Astrocyte of the spinal cord (primary cell): ENCODE results near the gene ZNF836.

Source experiments
- DNase-seq: peaks from one replicate; pipeline ENCODE4 v3.0.0; 2011; ENCODE audit warnings: low read depth, low spot score
- H3K4me3 ChIP-seq: 2 replicates; pipeline ENCODE4 v1.5.1; 2011; ENCODE audit warnings: low read depth, mild to moderate bottlenecking, low read length, moderate library complexity
- in situ Hi-C: cut with HindIII; loops from 2 replicates; pipeline ENCODE4 v1.10.0; 2017; ENCODE audit warnings: low sequenced_read_pairs
- TF ChIP-seq, protein P1 (sequence below): IDR thresholded peaks from 2 replicates; pipeline ENCODE4 v1.5.1; 2012; ENCODE audit warnings: low read depth, mild to moderate bottlenecking, low read length, inconsistent platforms

Gene ZNF836

DNA sequence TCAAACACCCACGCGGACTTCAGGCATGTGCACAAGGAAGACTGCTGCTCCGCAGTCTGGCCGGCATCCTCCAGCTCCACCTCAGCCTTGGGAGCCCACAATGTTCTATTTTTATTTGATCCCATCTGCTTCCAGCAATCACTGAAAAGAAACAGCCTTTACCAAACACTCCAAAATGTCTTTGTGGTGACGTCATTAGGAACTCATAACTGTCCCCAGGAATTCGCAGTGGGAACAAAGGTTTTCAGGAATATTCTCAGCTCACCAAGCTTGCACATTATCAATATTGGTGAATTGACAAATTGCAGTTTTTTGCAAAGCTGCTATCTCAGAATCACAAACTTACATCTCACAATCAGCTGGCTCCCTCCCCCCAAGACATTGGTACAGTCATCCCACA, 60.6 kb downstream of the ZNF836 start:
- no peak overlapping the region for H3K4me3 ChIP-seq
- in situ Hi-C loops: no loop called here
- DNase-seq: no peak
- TF ChIP-seq, protein P1, sequence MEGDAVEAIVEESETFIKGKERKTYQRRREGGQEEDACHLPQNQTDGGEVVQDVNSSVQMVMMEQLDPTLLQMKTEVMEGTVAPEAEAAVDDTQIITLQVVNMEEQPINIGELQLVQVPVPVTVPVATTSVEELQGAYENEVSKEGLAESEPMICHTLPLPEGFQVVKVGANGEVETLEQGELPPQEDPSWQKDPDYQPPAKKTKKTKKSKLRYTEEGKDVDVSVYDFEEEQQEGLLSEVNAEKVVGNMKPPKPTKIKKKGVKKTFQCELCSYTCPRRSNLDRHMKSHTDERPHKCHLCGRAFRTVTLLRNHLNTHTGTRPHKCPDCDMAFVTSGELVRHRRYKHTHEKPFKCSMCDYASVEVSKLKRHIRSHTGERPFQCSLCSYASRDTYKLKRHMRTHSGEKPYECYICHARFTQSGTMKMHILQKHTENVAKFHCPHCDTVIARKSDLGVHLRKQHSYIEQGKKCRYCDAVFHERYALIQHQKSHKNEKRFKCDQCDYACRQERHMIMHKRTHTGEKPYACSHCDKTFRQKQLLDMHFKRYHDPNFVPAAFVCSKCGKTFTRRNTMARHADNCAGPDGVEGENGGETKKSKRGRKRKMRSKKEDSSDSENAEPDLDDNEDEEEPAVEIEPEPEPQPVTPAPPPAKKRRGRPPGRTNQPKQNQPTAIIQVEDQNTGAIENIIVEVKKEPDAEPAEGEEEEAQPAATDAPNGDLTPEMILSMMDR: no peak
